Measurements from ENCODE around the gene ZFP1.

GRCh38 chr16:75188832-75189477, 40.6 kb downstream of the ZFP1 start:
- TF ChIP-seq CTCF (IDR thresholded peaks at IDR 0.05) = no peak
- TF ChIP-seq POLR2A (IDR thresholded peaks at IDR 0.05) = no peak
- no peak for TF ChIP-seq EP300 (IDR thresholded peaks at IDR 0.05)
